Stimulated activated CD4-positive, alpha-beta T cell treated with anti-CD3 and anti-CD28 coated beads, Interleukin-1b, Interleukin-23, amount 100 ng/mL, for 4 hours (primary cell): ENCODE data around the gene RFPL4AL1.
A peak's percentile ranks its signal among the peaks of the same experiment; 100 is the strongest.
"Not testable (repeated sequence)": the region's sequence is repeated elsewhere in the genome, so short reads cannot be mapped to it uniquely, and the experiment has no call there.

Experiments used
- DNase-seq, 2 donors: peaks; one replicate each; pipeline ENCODE4 v3.0.0-alpha.2; 2020; ENCODE audit warnings: low read depth in 2 of 2

Gene RFPL4AL1

GRCh38 chr19:55768818-55769217 lies at the start of gene RFPL4AL1:
Gene RFPL4AL1, plus strand, starts transcription at chr19:55769118. Its CDS starts 2,687 bp downstream, at chr19:55771805.
- DNase-seq: not testable (repeated sequence)

- no peak for DNase-seq
Observed at GRCh38 chr19:55720214-55720746, 48.6 kb upstream of the RFPL4AL1 start.

- DNase-seq: no peak
Observed at GRCh38 chr19:55720801-55721200, 48.1 kb upstream of the RFPL4AL1 start.

GRCh38 chr19:55723491-55723890 lies 45.4 kb upstream of the RFPL4AL1 start:
- no peak for DNase-seq

- DNase-seq: not testable (repeated sequence)
Observed at GRCh38 chr19:55730378-55730777, 38.5 kb upstream of the RFPL4AL1 start.

DNA sequence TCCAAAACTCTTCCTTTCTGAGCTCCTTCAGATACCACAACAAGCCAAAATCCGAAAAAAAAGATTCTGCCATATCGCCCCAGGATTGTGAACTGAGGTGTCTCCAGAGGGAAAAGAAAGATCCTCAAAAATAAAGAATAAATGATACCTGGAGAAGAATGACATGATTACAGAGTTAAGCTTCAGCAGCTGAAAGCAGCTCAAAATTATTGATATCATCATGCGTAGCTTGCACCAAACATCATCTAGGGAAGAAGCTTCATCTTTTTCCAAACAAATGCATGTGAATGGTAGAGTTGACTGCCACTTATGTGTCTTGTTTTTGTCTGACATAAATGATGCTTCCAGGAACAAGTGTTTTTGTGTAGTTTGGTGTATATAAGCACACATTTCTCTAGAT lies 30.6 kb upstream of the RFPL4AL1 start, which contains the start of gene NLRP9:
NLRP9 (minus strand) TSS at position 101 of the 400 bp plus-strand sequence; CDS start at position 73, 28 bp downstream.
- DNase-seq: no peak

DNA sequence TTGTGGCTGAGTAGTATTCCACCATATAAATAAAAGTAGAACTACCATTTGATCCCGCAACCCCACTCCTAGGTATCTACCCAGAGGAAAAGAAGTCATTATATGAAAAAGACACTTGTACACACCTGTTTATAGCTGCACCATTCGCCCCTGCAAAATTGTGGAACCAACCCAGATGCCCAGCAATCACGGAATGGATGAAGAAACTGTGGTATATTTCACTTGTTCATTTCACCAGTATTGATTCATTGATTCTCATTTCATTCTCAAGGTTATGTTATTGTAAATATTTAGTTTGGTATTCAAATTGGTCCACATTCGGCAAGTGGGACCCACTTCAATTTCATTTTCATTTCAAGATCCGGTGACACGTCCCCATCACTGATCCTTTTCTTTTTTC lies 18.2 kb upstream of the RFPL4AL1 start:
- no peak for DNase-seq

DNA sequence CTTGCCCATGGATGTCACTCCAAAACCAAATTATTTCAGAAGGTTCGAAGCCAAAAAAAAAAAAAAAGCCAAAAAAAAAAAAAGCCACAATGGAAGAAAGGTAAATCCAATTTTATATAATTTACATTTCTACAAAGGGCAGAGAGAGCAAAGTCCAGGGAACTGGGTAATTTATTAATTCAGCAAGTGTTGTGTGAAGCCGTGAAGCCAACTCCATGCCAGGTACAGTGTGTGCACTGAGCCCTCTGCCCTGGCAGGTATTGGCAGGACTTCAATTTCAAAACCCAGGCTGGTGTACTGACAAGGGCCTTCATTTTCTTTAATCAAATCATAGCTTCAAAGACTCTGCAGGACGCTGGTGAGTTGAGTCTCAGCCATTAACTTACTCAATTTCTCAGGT lies 15.5 kb upstream of the RFPL4AL1 start:
- DNase-seq: no peak

- DNase-seq: not testable (repeated sequence)
Observed at GRCh38 chr19:55756808-55757207, 12.1 kb upstream of the RFPL4AL1 start.

GRCh38 chr19:55758797-55759196 lies 10.1 kb upstream of the RFPL4AL1 start, which contains the start of gene RFPL4A:
Gene RFPL4A, plus strand, starts transcription at chr19:55759097. Its CDS starts 2,704 bp downstream, at chr19:55761801.
- DNase-seq: not testable (repeated sequence)

GRCh38 chr19:55766466-55766865 lies 2.5 kb upstream of the RFPL4AL1 start:
- DNase-seq: no peak

DNA sequence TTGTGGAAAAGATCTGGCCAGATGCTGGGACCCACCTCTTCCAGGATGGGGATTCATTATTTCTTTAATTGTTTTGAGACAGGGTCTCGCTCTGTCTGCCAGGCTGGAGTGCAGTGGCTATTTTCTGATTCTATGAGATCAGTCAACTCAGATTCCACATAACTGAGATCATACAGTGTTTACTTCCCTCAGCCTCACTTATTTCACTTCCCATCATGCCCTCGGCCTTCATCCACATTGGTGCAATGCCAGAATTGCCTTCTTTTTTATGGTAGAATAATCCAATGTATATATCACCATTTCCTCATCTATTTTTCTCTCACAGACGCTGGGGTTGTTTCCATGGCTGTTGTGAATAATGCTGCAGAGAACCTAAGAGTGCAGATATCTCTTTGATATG lies 714 bp downstream of the RFPL4AL1 start:
- DNase-seq: not testable (repeated sequence)

GRCh38 chr19:55777528-55777927 lies 8.6 kb downstream of the RFPL4AL1 start:
- no peak for DNase-seq

- DNase-seq: no peak
Observed at GRCh38 chr19:55778331-55778730, 9.4 kb downstream of the RFPL4AL1 start.

DNA sequence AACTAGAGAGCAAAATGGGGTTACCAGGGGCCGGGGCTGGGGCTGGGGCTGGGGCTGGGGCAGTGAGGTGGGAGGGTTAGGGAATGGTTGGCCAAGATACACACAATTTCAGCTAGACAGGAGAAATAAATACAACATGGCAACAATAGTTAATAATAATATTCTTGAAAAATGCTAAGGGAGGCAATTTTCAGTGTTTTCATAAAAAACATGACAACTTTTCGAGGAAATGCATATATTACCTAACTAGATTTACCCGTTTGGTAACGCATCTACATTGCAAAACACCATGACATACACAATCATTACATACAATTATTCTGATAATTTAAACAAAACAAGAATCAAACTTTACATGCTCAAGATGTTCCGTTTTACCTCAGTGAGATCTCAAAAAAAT lies 12.2 kb downstream of the RFPL4AL1 start:
- no peak for DNase-seq

GRCh38 chr19:55795021-55795420 lies 26.1 kb downstream of the RFPL4AL1 start:
- no peak for DNase-seq

- no peak for DNase-seq
Observed at GRCh38 chr19:55801416-55801815, 32.5 kb downstream of the RFPL4AL1 start.

GRCh38 chr19:55802281-55802680 lies 33.4 kb downstream of the RFPL4AL1 start:
- DNase-seq: no peak

GRCh38 chr19:55809381-55810058 lies 40.6 kb downstream of the RFPL4AL1 start:
- DNase-seq: peak in 1 of 2 donors; percentile 2

DNA sequence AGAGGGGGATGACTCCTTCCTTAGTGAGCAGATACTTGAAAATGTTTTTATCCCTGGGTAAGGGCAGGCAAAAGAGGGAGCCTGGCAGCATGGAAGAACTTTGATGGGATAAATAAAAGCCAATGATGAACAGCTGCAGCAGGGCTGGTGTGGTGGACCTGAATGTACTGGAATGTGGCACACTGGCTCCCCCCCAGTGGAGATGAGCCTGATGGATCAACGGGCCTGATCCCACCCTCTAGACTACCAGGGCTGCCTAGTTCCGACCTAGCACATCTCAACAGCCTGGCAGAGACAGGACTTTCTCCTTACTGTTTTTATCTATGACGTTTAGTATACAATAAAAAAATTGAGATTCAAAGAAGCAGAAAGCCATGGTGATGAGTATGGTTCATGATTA lies 42.4 kb downstream of the RFPL4AL1 start:
- DNase-seq: no peak

DNA sequence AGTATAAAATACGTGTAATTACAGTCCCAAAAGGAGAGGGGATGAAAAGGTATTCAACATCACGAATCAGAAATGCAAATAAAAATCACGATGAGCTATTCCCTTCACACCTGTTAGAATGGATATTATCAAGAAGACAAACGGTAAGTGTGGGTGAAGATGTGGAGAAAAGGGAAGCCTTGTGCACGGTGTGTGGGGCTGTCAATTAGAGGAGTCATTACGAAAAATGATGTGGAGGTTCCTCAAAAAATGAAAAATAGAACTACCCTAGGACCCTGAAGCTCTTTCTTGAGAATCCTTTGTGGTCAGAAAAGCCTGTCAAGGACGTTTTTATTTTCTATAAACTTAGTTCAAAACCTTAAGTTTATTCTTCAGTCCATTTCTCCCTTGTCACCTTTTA lies 43.5 kb downstream of the RFPL4AL1 start:
- no peak for DNase-seq

- DNase-seq: no peak
Observed at GRCh38 chr19:55813906-55814305, 45.0 kb downstream of the RFPL4AL1 start.

- DNase-seq: no peak
Observed at GRCh38 chr19:55820037-55820436, 51.1 kb downstream of the RFPL4AL1 start.
